GM18498 (cell line): ENCODE results near the gene SET.
"Not testable (repeated sequence)": the region's sequence is repeated elsewhere in the genome, so short reads cannot be mapped to it uniquely, and the experiment has no call there.

Source experiments
- ATAC-seq: cut with Tn5 transposase; IDR thresholded peaks from one replicate; pipeline ENCODE4 v1.9.1; 2021; ENCODE audit warnings: mild to moderate bottlenecking, moderate library complexity; ENCODE audit not compliant: unreplicated experiment

The SET gene

GRCh38 chr9:128688501-128689292, at the start of gene SET:
SET (plus strand) TSS chr9:128689222; CDS start chr9:128689583, 361 bp downstream.
- ATAC-seq, result peak; percentile 79

GRCh38 chr9:128640603-128641002, 48.4 kb upstream of the SET start:
- ATAC-seq, result no peak

- ATAC-seq, result no peak
These were observed 46.3 kb upstream of the SET start for GRCh38 chr9:128642675-128643245.

- ATAC-seq, result peak; percentile 68
These were observed 45.3 kb upstream of the SET start for GRCh38 chr9:128643519-128644300.

- not testable (repeated sequence) for ATAC-seq
These were observed 40.8 kb upstream of the SET start for GRCh38 chr9:128648206-128648605.

GRCh38 chr9:128651798-128652197, 37.2 kb upstream of the SET start:
- no peak for ATAC-seq

GRCh38 chr9:128653908-128654307, 35.1 kb upstream of the SET start:
- no peak for ATAC-seq

GRCh38 chr9:128654481-128654880, 34.5 kb upstream of the SET start:
- no peak for ATAC-seq

GRCh38 chr9:128656416-128657343, 32.3 kb upstream of the SET start, which contains the start of gene DYNC2I2:
DYNC2I2 (minus strand) TSS chr9:128656847; CDS start chr9:128656726, 121 bp downstream.
- ATAC-seq, result peak; percentile 74

GRCh38 chr9:128657344-128657704, 31.7 kb upstream of the SET start:
- no peak for ATAC-seq

GRCh38 chr9:128657796-128658195, 31.2 kb upstream of the SET start:
- ATAC-seq, result no peak

- ATAC-seq, result not testable (repeated sequence)
These were observed 22.5 kb upstream of the SET start for GRCh38 chr9:128666481-128666941.

- no peak for ATAC-seq
These were observed 19.2 kb upstream of the SET start for GRCh38 chr9:128669786-128670185.

- ATAC-seq, result no peak
These were observed 13.6 kb upstream of the SET start for GRCh38 chr9:128675382-128675781.

- no peak for ATAC-seq
These were observed 11.2 kb upstream of the SET start for GRCh38 chr9:128677794-128678193.

GRCh38 chr9:128683340-128684064, 5.5 kb upstream of the SET start:
- ATAC-seq, result peak; percentile 34

GRCh38 chr9:128684065-128684324, 5.0 kb upstream of the SET start:
- ATAC-seq, result no peak

GRCh38 chr9:128684325-128685199, 4.5 kb upstream of the SET start:
- ATAC-seq, result peak; percentile 26
